Tibial nerve (tissue), 4 donors: ENCODE data around the gene CSDE1. TPM values are rescaled to one million over a fixed set of nuclear protein-coding genes. Genes with fewer than 3 reads are reported as not detected.

Experiments
- DNase-seq, 2 donors: peaks; one replicate each; pipeline ENCODE4 v3.0.0-alpha.2; 2019; ENCODE audit warnings: low spot score in 2 of 2
- H3K27ac ChIP-seq, 4 donors: fragments of 200-600 bp; sonication (generic) in 3 of 4; one replicate each; pipeline ENCODE4 v1.5.1; 2017 to 2019; ENCODE audit warnings: mild to moderate bottlenecking in 1 of 4
- H3K27me3 ChIP-seq, 2 donors: fragments of 200-600 bp; sonication (generic) in 1 of 2; one replicate each; pipeline versions ENCODE4 v1.5.1 to v1.6.0; 2017 to 2019
- H3K36me3 ChIP-seq, 3 donors: fragments of 200-600 bp; sonication (generic); one replicate each; pipeline ENCODE4 v1.5.1; 2018 to 2019
- H3K4me1 ChIP-seq, 4 donors: fragments of 200-600 bp; sonication (generic) in 3 of 4; one replicate each; pipeline ENCODE4 v1.5.1; 2017 to 2019
- H3K4me3 ChIP-seq, 4 donors: fragments of 200-600 bp; sonication (generic) in 3 of 4; one replicate each; pipeline ENCODE4 v1.5.1; 2017 to 2019; ENCODE audit warnings: mild to moderate bottlenecking in 1 of 4, moderate library complexity in 1 of 4
- H3K9me3 ChIP-seq, 4 donors: fragments of 200-600 bp; sonication (generic) in 3 of 4; one replicate each; pipeline ENCODE4 v1.5.1; 2017 to 2019
- EP300 ChIP-seq, 2 donors: sonication (generic); formaldehyde crosslinking; IDR thresholded peaks; one replicate each; pipeline ENCODE4 v1.6.1; 2017; ENCODE audit warnings: antibody characterized with exemption in 2 of 2, mild to moderate bottlenecking in 1 of 2
- POLR2A ChIP-seq, 2 donors: fragments of 450-650 bp; IDR thresholded peaks; one replicate each; pipeline ENCODE4 v1.6.1; 2017; ENCODE audit warnings: antibody characterized with exemption in 2 of 2, mild to moderate bottlenecking in 2 of 2, moderate library complexity in 2 of 2
- WGBS, 2 donors: methylation state at CpG; one replicate each; pipeline ENCODE4 v1.1.5; 2018; 5-methylcytosine and 5-hydroxymethylcytosine counted together
- total RNA-seq, 4 donors: library from RNA; depleted of rRNA; stranded (reverse); fragments of >200 nt; gene quantifications; one replicate each; pipeline ENCODE4 v1.1.0, GENCODE V29; 2016
- TF ChIP-seq, protein P1 (sequence below), 5 experiments: fragments of 200-600 bp in 3 of 5; fragments of 450-650 bp in 2 of 5; sonication (generic) in 3 of 5; IDR thresholded peaks; one replicate each; pipeline ENCODE4 v1.5.1; 2016 to 2019; ENCODE audit warnings: antibody characterized with exemption in 5 of 5, mild to moderate bottlenecking in 3 of 5, moderate library complexity in 2 of 5

CSDE1 gene
- total RNA-seq, 4 donors from 2014 or later = 528 to 1,344 (median 763) TPM

DNA sequence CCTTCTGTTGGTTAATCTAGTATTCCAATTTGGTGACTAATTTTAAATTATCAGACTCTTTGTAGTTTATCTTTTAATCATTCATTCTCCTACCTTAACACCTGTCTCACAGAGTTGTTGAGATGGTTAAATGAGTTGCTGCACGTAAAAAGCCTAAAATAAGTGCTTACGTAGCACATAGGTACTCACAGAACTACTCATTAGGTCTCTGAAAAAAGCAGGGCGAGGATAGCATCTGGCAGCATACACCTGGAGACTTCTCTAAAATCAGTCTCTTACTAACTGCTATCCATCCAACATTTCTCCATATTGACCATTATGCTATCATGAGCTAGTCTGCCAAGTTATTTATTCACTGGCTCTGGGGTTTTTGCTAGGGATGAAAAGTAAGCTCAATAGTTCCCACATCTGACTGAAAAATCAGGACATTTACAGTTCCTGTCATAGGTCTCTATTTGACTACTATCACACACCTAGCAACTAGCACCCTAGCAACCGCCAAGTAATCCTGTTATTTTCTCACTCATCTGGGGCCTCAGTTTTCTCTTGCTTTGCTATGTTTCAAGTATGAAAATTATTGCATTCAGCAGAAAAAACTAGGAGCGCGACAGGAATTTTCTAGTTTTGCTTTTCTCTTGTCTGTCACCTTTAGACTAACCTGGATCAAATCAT is 11.2 kb downstream of the CSDE1 start:
- peaks cover 0 to 39% (median 0%) of the 10 kb centered on the region in 3 donors for H3K36me3 ChIP-seq

DNA sequence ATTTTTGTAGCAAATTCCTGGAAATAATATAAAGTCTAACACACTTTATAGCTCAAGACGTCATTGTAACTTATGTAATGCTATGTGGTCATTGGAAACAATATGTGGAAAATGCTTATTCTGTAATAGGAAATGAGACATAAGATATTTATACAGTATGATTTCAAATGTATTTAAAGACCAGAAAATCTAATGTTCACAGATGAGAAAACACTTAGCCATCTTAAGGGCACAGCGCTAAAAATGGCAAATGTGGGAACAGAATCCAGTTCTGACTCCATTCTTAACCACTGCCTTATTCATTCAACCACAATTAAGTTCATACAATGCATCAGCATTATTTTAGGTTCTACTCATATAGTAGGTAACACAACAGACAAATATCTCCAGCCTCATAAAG is 12.5 kb downstream of the CSDE1 start:
- Histone ChIP-seq H3K27ac (no peak overlapping the region), H3K9me3 (no peaks in the 10 kb centered on the region), H3K27me3 (no peaks in the 10 kb centered on the region), H3K36me3 (peaks cover 0 to 46% (median 0%) of the 10 kb centered on the region in 3 donors), H3K4me1 (peaks cover 0 to 72% (median 19%) of the 10 kb centered on the region in 4 donors), H3K4me3 (no peak overlapping the region)
- 58 to 67% methylated on average over 2 of the region's 2 CpGs for WGBS, 2 donors
- TF ChIP-seq, protein P1, sequence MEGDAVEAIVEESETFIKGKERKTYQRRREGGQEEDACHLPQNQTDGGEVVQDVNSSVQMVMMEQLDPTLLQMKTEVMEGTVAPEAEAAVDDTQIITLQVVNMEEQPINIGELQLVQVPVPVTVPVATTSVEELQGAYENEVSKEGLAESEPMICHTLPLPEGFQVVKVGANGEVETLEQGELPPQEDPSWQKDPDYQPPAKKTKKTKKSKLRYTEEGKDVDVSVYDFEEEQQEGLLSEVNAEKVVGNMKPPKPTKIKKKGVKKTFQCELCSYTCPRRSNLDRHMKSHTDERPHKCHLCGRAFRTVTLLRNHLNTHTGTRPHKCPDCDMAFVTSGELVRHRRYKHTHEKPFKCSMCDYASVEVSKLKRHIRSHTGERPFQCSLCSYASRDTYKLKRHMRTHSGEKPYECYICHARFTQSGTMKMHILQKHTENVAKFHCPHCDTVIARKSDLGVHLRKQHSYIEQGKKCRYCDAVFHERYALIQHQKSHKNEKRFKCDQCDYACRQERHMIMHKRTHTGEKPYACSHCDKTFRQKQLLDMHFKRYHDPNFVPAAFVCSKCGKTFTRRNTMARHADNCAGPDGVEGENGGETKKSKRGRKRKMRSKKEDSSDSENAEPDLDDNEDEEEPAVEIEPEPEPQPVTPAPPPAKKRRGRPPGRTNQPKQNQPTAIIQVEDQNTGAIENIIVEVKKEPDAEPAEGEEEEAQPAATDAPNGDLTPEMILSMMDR (IDR thresholded peaks at IDR 0.05) = no peak
- DNase-seq = no peak

More for the DNA sequence above, 11.2 kb downstream of the CSDE1 start:
- Histone ChIP-seq H3K9me3 (no peaks in the 10 kb centered on the region), H3K27ac (no peak overlapping the region), H3K4me1 (peaks cover 0 to 80% (median 28%) of the 10 kb centered on the region in 4 donors), H3K27me3 (no peaks in the 10 kb centered on the region), H3K4me3 (no peak overlapping the region)
- TF ChIP-seq, protein P1 (IDR thresholded peaks at IDR 0.05) = no peak
- TF ChIP-seq POLR2A (IDR thresholded peaks at IDR 0.05) (no peak), EP300 (IDR thresholded peaks at IDR 0.05) (no peak)
- no peak for DNase-seq
- WGBS, 2 donors = 80 to 87% methylated on average over 6 of the region's 6 CpGs

DNA sequence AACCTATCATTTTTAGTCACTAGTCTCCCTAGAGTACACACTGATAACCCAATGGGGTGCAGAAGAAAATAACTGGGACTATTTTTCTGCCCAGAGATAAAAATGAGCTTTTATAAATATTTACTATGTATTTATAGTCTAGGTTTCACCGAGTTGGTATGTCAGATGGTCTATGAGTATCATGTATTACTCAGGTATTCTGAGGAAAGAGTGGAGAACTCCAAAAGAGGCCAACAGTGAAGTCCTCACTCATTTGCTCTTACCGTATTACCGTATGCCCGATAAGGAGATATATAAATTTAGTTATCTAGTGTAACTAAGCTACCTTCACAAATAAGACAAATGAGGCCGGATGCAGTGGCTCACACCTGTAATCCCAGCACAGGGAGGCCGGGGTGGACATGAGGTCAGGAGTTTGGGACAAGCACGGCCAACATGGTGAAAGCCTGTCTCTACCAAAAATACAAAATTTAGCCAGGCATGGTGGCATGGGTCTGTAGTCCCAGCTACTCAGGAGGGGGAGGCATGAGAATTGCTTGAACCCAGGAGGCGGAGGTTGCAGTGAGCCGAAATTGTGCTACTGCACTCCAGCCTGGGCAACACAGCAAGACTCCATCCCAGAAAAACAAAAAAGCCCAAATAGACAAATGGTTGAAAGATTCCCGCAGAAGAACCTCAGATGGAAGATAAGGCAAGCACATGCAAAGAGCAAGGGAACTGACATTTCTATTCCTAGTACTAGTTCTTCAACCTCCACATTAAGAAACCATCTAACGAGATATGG is 15.6 kb downstream of the CSDE1 start:
- H3K36me3 ChIP-seq = peaks cover 0 to 53% (median 0%) of the 10 kb centered on the region in 3 donors
- no peaks in the 10 kb centered on the region for H3K27me3 ChIP-seq
- no peaks in the 10 kb centered on the region for H3K9me3 ChIP-seq
- TF ChIP-seq POLR2A (IDR thresholded peaks at IDR 0.05) (no peak), EP300 (IDR thresholded peaks at IDR 0.05) (no peak)
- TF ChIP-seq, protein P1 (IDR thresholded peaks at IDR 0.05) = no peak
- H3K4me1 ChIP-seq = peaks cover 0 to 42% (median 2%) of the 10 kb centered on the region in 4 donors
- no peak overlapping the region for H3K27ac ChIP-seq
- no peak overlapping the region for H3K4me3 ChIP-seq
- no peak for DNase-seq
- 93 to 97% methylated on average over 11 of the region's 11 CpGs for WGBS, 2 donors

DNA sequence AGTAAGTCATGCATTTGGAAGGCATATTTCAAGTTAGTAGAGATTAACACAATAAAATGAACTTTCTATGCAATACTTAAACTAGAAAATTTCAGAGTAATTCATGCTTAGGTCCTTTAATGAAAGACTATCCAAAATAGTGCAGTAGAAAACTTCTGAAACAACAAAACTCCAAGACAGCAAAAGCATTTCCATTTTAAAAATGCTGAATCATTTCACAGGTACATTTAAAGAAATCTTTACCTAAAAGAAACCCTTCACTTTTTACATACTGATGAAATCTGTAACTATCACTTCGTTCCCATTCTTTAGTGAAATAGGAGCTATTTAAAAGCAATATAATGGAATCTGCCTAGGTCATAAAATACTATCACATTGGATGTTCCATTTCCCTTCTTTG is 17.5 kb downstream of the CSDE1 start:
- TF ChIP-seq, protein P1 (IDR thresholded peaks at IDR 0.05) = no peak
- no peak for TF ChIP-seq EP300 (IDR thresholded peaks at IDR 0.05)
- no peak overlapping the region for H3K27ac ChIP-seq
- H3K4me1 ChIP-seq = peaks cover 0 to 25% (median 2%) of the 10 kb centered on the region in 4 donors
- no peak for DNase-seq
- no peaks in the 10 kb centered on the region for H3K9me3 ChIP-seq
- no peaks in the 10 kb centered on the region for H3K27me3 ChIP-seq
- H3K36me3 ChIP-seq = peaks cover 0 to 64% (median 0%) of the 10 kb centered on the region in 3 donors
- no peak overlapping the region for H3K4me3 ChIP-seq
- WGBS, 2 donors = 95% methylated on average over 1 of the region's 1 CpG

DNA sequence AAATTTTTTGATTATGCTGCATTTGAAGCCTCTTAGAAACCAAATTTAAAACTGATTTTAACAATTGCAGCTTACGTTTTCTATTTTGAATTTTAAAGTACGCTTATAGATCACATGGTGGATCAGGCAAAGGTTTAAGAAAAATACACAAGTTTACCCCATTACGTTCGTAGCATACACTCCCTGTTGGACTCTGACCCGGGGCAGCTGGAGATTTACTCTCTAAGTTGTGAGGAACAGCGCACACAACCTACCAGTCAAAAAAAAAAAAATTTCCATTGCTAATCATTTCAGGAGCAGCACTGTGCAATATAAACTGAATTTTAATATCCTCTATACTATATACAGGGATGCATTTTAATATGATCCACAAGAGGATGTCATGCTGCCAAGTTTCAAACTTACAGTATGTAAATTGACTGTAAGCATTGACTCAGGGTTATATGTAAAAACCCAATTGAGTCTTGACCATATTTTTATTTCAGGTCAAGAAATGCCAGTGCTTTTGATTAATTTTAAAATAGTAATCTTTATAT is 20.4 kb downstream of the CSDE1 start:
- no peaks in the 10 kb centered on the region for H3K27me3 ChIP-seq
- TF ChIP-seq, protein P1 (IDR thresholded peaks at IDR 0.05) = no peak
- no peak for TF ChIP-seq POLR2A (IDR thresholded peaks at IDR 0.05)
- TF ChIP-seq EP300 (IDR thresholded peaks at IDR 0.05) = no peak
- DNase-seq = no peak
- 91 to 93% methylated on average over 6 of the region's 6 CpGs for WGBS, 2 donors
- peaks cover 0 to 7% (median 2%) of the 10 kb centered on the region in 4 donors for H3K4me1 ChIP-seq
- H3K36me3 ChIP-seq = peaks cover 0 to 85% (median 6%) of the 10 kb centered on the region in 3 donors
- H3K4me3 ChIP-seq = no peak overlapping the region
- no peaks in the 10 kb centered on the region for H3K9me3 ChIP-seq
- H3K27ac ChIP-seq = no peak overlapping the region
